Mesothelial cell of epicardium (in vitro differentiated cells): ENCODE measurements around the gene TMC4. TPM values are rescaled to one million over a fixed set of nuclear protein-coding genes. Genes with fewer than 3 reads are reported as not detected.
A peak's percentile ranks its signal among the peaks of the same experiment; 100 is the strongest.

Experiments
- DNase-seq, 2 experiments: peaks; one replicate each; pipeline ENCODE4 v3.0.0; 2021; ENCODE audit warnings: low spot score in 2 of 2; ENCODE audit not compliant: unreplicated experiment in 2 of 2
- H3K27ac Mint-ChIP-seq: 2 replicates; pipeline ENCODE4 v1.8.0; 2021; ENCODE audit warnings: mixed read lengths
- H3K27me3 Mint-ChIP-seq: 2 replicates; pipeline ENCODE4 v1.8.0; 2021; ENCODE audit warnings: low read depth, mixed read lengths
- H3K36me3 Mint-ChIP-seq: 2 replicates; pipeline ENCODE4 v1.8.0; 2021; ENCODE audit warnings: mixed read lengths
- H3K4me1 Mint-ChIP-seq: 2 replicates; pipeline ENCODE4 v1.8.0; 2021; ENCODE audit warnings: mixed read lengths
- H3K4me3 Mint-ChIP-seq: 2 replicates; pipeline ENCODE4 v1.8.0; 2021; ENCODE audit warnings: mild to moderate bottlenecking, moderate library complexity, mixed read lengths
- H3K9me3 Mint-ChIP-seq: 2 replicates; pipeline ENCODE4 v1.8.0; 2021; ENCODE audit warnings: mixed read lengths
- CTCF ChIP-seq: fragments of 200-600 bp; sonication (generic); IDR thresholded peaks from one replicate; pipeline ENCODE4 v1.5.0; 2021; ENCODE audit warnings: antibody characterized with exemption; ENCODE audit not compliant: unreplicated experiment
- total RNA-seq: library from RNA; stranded (reverse); gene quantifications from 3 replicates; pipeline ENCODE4 v1.2.1, GENCODE V29; 2021

Gene TMC4
- total RNA-seq, 1 donor from 2014 or later, result 57.6 TPM

- H3K9me3 Mint-ChIP-seq, result no peaks in the 10 kb centered on the region
- H3K27ac Mint-ChIP-seq, result peak overlapping the region; percentile 75
- TF ChIP-seq CTCF, result no peak
- H3K27me3 Mint-ChIP-seq, result no peaks in the 10 kb centered on the region
- H3K4me3 Mint-ChIP-seq, result no peak overlapping the region
- peaks cover 22% of the 10 kb centered on the region for H3K36me3 Mint-ChIP-seq
- H3K4me1 Mint-ChIP-seq, result peaks cover 39% of the 10 kb centered on the region
- no peak for DNase-seq
These were observed 38.3 kb upstream of the TMC4 start for GRCh38 chr19:54211235-54211634.

- TF ChIP-seq CTCF, result no peak
- Mint-ChIP-seq H3K4me1 (peaks cover 45% of the 10 kb centered on the region), H3K27me3 (no peaks in the 10 kb centered on the region), H3K36me3 (peaks cover 24% of the 10 kb centered on the region), H3K27ac (peak overlapping the region; percentile 81), H3K9me3 (no peaks in the 10 kb centered on the region), H3K4me3 (no peak overlapping the region)
- DNase-seq, result peak in 1 of 2 experiments; percentile 79
These were observed 37.0 kb upstream of the TMC4 start for GRCh38 chr19:54209811-54210494.

GRCh38 chr19:54209058-54209810 is 36.3 kb upstream of the TMC4 start:
- no peaks in the 10 kb centered on the region for H3K9me3 Mint-ChIP-seq
- no peak for TF ChIP-seq CTCF
- H3K36me3 Mint-ChIP-seq, result peaks cover 26% of the 10 kb centered on the region
- H3K4me1 Mint-ChIP-seq, result peaks cover 52% of the 10 kb centered on the region
- H3K27ac Mint-ChIP-seq, result peak overlapping the region; percentile 81
- H3K27me3 Mint-ChIP-seq, result no peaks in the 10 kb centered on the region
- no peak for DNase-seq
- no peak overlapping the region for H3K4me3 Mint-ChIP-seq

- peaks cover 56% of the 10 kb centered on the region for H3K4me1 Mint-ChIP-seq
- no peak for DNase-seq
- peak overlapping the region; percentile 94 for H3K27ac Mint-ChIP-seq
- H3K36me3 Mint-ChIP-seq, result peaks cover 26% of the 10 kb centered on the region
- no peak overlapping the region for H3K4me3 Mint-ChIP-seq
- TF ChIP-seq CTCF, result no peak
- no peaks in the 10 kb centered on the region for H3K27me3 Mint-ChIP-seq
- H3K9me3 Mint-ChIP-seq, result no peaks in the 10 kb centered on the region
These were observed 35.8 kb upstream of the TMC4 start for GRCh38 chr19:54208784-54209057.

GRCh38 chr19:54207983-54208783 is 35.2 kb upstream of the TMC4 start:
- Mint-ChIP-seq H3K4me3 (no peak overlapping the region), H3K9me3 (no peaks in the 10 kb centered on the region), H3K27me3 (no peaks in the 10 kb centered on the region), H3K27ac (peak overlapping the region; percentile 94), H3K36me3 (peaks cover 28% of the 10 kb centered on the region), H3K4me1 (peaks cover 61% of the 10 kb centered on the region)
- no peak for TF ChIP-seq CTCF
- DNase-seq, result no peak
